WERI-Rb-1 (cell line): ENCODE results near the gene PXMP2.

Source experiments
- DNase-seq: peaks from one replicate; pipeline ENCODE4 v3.0.0-alpha.2; 2020
- H3K27ac ChIP-seq: fragments of 250-450 bp; sonication (Bioruptor Pico); 2 replicates; pipeline ENCODE4 v1.5.1; 2020; ENCODE audit warnings: mild to moderate bottlenecking, moderate library complexity
- H3K27me3 ChIP-seq: fragments of 250-450 bp; sonication (Bioruptor Pico); 2 replicates; pipeline ENCODE4 v1.5.1; 2021; ENCODE audit warnings: mild to moderate bottlenecking, low read depth, moderate library complexity; ENCODE audit not compliant: insufficient read depth, severe bottlenecking
- H3K36me3 ChIP-seq: fragments of 250-450 bp; sonication (Bioruptor Pico); 2 replicates; pipeline ENCODE4 v1.5.1; 2020; ENCODE audit warnings: mild to moderate bottlenecking, moderate library complexity
- H3K4me3 ChIP-seq: 2 replicates; pipeline ENCODE4 v1.5.1; 2011; ENCODE audit warnings: low read depth, mild to moderate bottlenecking, control low read depth, low read length
- H3K9me3 ChIP-seq: fragments of 250-450 bp; sonication (Bioruptor Pico); 2 replicates; pipeline ENCODE4 v1.5.1; 2021; ENCODE audit warnings: mild to moderate bottlenecking, moderate library complexity; ENCODE audit not compliant: severe bottlenecking
- CTCF ChIP-seq: IDR thresholded peaks from 2 replicates; pipeline ENCODE4 v1.5.1; 2011; ENCODE audit warnings: low read depth, mild to moderate bottlenecking, control low read depth, inconsistent platforms, low read length

Gene PXMP2

GRCh38 chr12:132641811-132642650 is 45.4 kb upstream of the PXMP2 start:
- H3K27me3 ChIP-seq, result no peaks in the 10 kb centered on the region
- DNase-seq, result no peak
- peaks cover 84% of the 10 kb centered on the region for H3K36me3 ChIP-seq
- no peaks in the 10 kb centered on the region for H3K9me3 ChIP-seq
- no peak for TF ChIP-seq CTCF
- no peak overlapping the region for H3K27ac ChIP-seq
- no peak overlapping the region for H3K4me3 ChIP-seq

GRCh38 chr12:132642846-132643835 is 44.2 kb upstream of the PXMP2 start:
- Histone ChIP-seq H3K36me3 (peaks cover 84% of the 10 kb centered on the region), H3K4me3 (no peak overlapping the region), H3K27me3 (no peaks in the 10 kb centered on the region), H3K9me3 (no peaks in the 10 kb centered on the region), H3K27ac (no peak overlapping the region)
- TF ChIP-seq CTCF, result no peak
- no peak for DNase-seq

- no peak for TF ChIP-seq CTCF
- no peaks in the 10 kb centered on the region for H3K9me3 ChIP-seq
- H3K4me3 ChIP-seq, result no peak overlapping the region
- no peak for DNase-seq
- H3K36me3 ChIP-seq, result peaks cover 85% of the 10 kb centered on the region
- H3K27ac ChIP-seq, result no peak overlapping the region
- no peaks in the 10 kb centered on the region for H3K27me3 ChIP-seq
Measured at GRCh38 chr12:132646850-132647249, 40.5 kb upstream of the PXMP2 start.

GRCh38 chr12:132647858-132648257 is 39.5 kb upstream of the PXMP2 start:
- Histone ChIP-seq H3K4me3 (no peak overlapping the region), H3K9me3 (no peaks in the 10 kb centered on the region), H3K27ac (no peak overlapping the region), H3K27me3 (no peaks in the 10 kb centered on the region), H3K36me3 (peaks cover 82% of the 10 kb centered on the region)
- no peak for TF ChIP-seq CTCF
- no peak for DNase-seq

- Histone ChIP-seq H3K4me3 (no peak overlapping the region), H3K9me3 (no peaks in the 10 kb centered on the region), H3K36me3 (peaks cover 82% of the 10 kb centered on the region), H3K27me3 (no peaks in the 10 kb centered on the region), H3K27ac (no peak overlapping the region)
- no peak for DNase-seq
- no peak for TF ChIP-seq CTCF
Measured at GRCh38 chr12:132648616-132649225, 38.7 kb upstream of the PXMP2 start.
